DND-41 (cell line): ENCODE measurements around the gene STK32C.

ENCODE experiments used
- ATAC-seq: fragments of 200-7000 bp; cut with Tn5 transposase; 3 replicates; pipeline ENCODE4 v1.9.1; 2021; ENCODE audit warnings: low read depth; ENCODE audit not compliant: insufficient read depth
- DNase-seq: peaks from one replicate; pipeline ENCODE4 v3.0.0-alpha.2; 2020
- H2AFZ ChIP-seq: 2 replicates; pipeline ENCODE4 v1.6.0; 2012; ENCODE audit warnings: low read depth, low read length
- H3K27ac ChIP-seq: 2 replicates; pipeline ENCODE4 v1.5.1; 2012; ENCODE audit warnings: low read length, inconsistent platforms
- H3K27me3 ChIP-seq: fragments of 200-600 bp; sonication (generic); 2 replicates; pipeline ENCODE4 v1.6.0; 2012; ENCODE audit warnings: low read length, mild to moderate bottlenecking, inconsistent platforms; ENCODE audit not compliant: insufficient read depth, poor library complexity
- H3K36me3 ChIP-seq: 2 replicates; pipeline ENCODE4 v1.5.1; 2012; ENCODE audit warnings: low read length, inconsistent platforms; ENCODE audit not compliant: insufficient read depth
- H3K4me1 ChIP-seq: 2 replicates; pipeline ENCODE4 v1.5.1; 2012; ENCODE audit warnings: mild to moderate bottlenecking, low read length; ENCODE audit not compliant: insufficient read depth
- H3K4me2 ChIP-seq: 2 replicates; pipeline ENCODE4 v1.6.0; 2012; ENCODE audit warnings: mild to moderate bottlenecking, moderate library complexity, low read length, inconsistent platforms; ENCODE audit not compliant: insufficient read depth
- H3K4me3 ChIP-seq, 2 experiments: fragments of 200-600 bp in 1 of 2; shearing (Covaris generic) in 1 of 2; 2 replicates each; pipeline ENCODE4 v1.5.1; 2012 to 2016; ENCODE audit warnings: inconsistent platforms in 2 of 2, low read length in 2 of 2, mild to moderate bottlenecking in 2 of 2, low read depth in 1 of 2, moderate library complexity in 1 of 2
- H3K79me2 ChIP-seq: 2 replicates; pipeline ENCODE4 v1.6.0; 2012; ENCODE audit warnings: low read length, inconsistent platforms; ENCODE audit not compliant: insufficient read depth
- H3K9ac ChIP-seq: 2 replicates; pipeline ENCODE4 v1.6.0; 2012; ENCODE audit warnings: low read depth, mild to moderate bottlenecking, inconsistent platforms, low read length, moderate library complexity
- H3K9me3 ChIP-seq: 2 replicates; pipeline ENCODE4 v1.5.1; 2012; ENCODE audit warnings: low read length, moderate library complexity, mild to moderate bottlenecking, inconsistent platforms; ENCODE audit not compliant: insufficient read depth, severe bottlenecking
- H4K20me1 ChIP-seq: 2 replicates; pipeline ENCODE4 v1.6.0; 2012; ENCODE audit warnings: low read length; ENCODE audit not compliant: insufficient read depth
- EZH2 ChIP-seq: IDR thresholded peaks from 3 replicates; pipeline ENCODE4 v1.6.1; 2012; ENCODE audit warnings: borderline replicate concordance, low read depth, mild to moderate bottlenecking, moderate library complexity, low read length, inconsistent platforms; ENCODE audit not compliant: severe bottlenecking
- TF ChIP-seq, protein P1 (sequence below): IDR thresholded peaks from 2 replicates; pipeline ENCODE4 v1.5.1; 2012; ENCODE audit warnings: borderline replicate concordance, low read length, moderate library complexity, mild to moderate bottlenecking; ENCODE audit not compliant: poor library complexity, severe bottlenecking; ENCODE audit errors: extremely low read depth

Gene STK32C

DNA sequence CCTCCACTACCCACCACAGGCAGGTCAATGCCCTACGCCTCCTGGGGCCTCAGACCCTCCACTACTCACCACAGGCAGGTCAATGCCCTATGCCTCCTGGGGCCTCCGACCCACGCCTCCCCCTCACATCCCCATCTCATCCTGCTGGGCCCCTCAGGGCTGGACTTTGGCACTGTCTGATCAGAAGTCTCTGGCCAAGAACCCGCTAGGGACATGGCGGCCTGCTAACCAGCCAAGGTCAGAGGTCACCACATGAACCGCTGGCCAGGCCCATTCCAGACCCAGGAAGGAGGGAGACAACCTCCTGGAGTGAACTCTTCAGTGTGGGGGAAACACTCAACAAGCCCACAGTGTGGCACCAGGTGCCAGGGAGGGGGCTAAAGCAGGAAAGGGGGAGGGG lies 55.8 kb downstream of the STK32C start:
- Histone ChIP-seq H3K4me1 (no peaks in the 10 kb centered on the region), H3K27me3 (no peaks in the 10 kb centered on the region), H3K4me3 (no peak overlapping the region), H3K79me2 (no peaks in the 10 kb centered on the region), H2AFZ (no peak overlapping the region), H3K27ac (no peak overlapping the region), H4K20me1 (no peaks in the 10 kb centered on the region; the same call in 1 of the 2 replicates), H3K9ac (no peak overlapping the region), H3K36me3 (no peaks in the 10 kb centered on the region), H3K9me3 (no peaks in the 10 kb centered on the region), H3K4me2 (no peak overlapping the region)
- DNase-seq = no peak
- ATAC-seq = no peak
- TF ChIP-seq, protein P1, sequence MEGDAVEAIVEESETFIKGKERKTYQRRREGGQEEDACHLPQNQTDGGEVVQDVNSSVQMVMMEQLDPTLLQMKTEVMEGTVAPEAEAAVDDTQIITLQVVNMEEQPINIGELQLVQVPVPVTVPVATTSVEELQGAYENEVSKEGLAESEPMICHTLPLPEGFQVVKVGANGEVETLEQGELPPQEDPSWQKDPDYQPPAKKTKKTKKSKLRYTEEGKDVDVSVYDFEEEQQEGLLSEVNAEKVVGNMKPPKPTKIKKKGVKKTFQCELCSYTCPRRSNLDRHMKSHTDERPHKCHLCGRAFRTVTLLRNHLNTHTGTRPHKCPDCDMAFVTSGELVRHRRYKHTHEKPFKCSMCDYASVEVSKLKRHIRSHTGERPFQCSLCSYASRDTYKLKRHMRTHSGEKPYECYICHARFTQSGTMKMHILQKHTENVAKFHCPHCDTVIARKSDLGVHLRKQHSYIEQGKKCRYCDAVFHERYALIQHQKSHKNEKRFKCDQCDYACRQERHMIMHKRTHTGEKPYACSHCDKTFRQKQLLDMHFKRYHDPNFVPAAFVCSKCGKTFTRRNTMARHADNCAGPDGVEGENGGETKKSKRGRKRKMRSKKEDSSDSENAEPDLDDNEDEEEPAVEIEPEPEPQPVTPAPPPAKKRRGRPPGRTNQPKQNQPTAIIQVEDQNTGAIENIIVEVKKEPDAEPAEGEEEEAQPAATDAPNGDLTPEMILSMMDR = no peak
- TF ChIP-seq EZH2 = no peak

DNA sequence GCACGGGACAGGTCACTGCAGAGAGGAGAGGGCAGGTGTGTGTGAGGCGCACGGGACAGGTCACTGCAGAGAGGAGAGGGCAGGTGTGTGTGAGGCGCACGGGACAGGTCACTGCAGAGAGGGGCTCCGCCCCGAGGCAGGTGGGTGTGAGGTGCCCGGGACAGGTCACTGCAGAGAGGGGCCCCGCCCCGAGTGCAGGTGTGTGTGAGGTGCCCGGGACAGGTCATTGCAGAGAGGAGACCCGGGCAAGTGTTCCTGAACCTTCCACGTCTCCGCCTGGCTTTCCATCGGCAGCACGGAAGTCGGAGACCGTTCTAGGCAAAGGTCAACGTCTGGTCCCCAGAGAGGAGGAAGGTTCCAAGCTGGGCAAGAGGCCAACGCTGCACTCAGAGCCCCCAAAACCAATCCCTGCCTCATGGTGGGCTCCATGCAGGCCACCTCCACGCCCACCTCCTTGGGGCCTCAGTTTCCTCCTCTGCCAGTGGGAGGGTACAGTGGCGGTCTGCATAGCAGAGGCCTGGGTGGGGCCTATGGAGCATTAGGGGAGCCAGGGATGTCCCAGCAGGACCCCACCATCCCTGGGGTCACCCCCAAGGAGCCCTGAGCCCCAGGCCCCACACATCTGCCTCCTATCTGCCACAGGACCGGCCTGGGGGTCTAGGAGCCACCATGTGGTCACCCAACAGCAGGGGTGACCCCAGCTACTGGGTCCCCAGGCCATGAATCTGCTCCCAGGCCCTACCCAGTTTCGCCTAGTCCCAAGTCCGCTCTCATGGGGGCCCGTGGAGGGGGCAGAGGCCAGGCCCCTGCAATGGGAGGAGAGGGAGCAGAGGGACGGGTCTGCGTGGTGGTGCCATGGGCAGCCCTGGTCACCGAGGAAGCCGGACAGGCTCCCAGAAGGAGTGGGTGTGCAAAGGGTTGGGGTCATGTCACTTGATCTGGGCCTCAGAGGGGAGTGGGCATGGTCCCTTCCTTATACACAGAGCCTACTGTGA lies 57.0 kb downstream of the STK32C start:
- H3K79me2 ChIP-seq = no peaks in the 10 kb centered on the region
- no peak overlapping the region for H3K27ac ChIP-seq
- no peaks in the 10 kb centered on the region for H3K9me3 ChIP-seq
- H3K4me3 ChIP-seq = no peak overlapping the region
- no peaks in the 10 kb centered on the region for H3K27me3 ChIP-seq
- no peaks in the 10 kb centered on the region for H3K4me1 ChIP-seq
- no peak overlapping the region for H3K4me2 ChIP-seq
- ATAC-seq (no peak), DNase-seq (no peak)
- no peaks in the 10 kb centered on the region for H3K36me3 ChIP-seq
- TF ChIP-seq EZH2 = no peak
- TF ChIP-seq, protein P1 = no peak
- H3K9ac ChIP-seq = no peak overlapping the region
- no peak overlapping the region for H2AFZ ChIP-seq
- H4K20me1 ChIP-seq = no peaks in the 10 kb centered on the region; the same call in 1 of the 2 replicates

DNA sequence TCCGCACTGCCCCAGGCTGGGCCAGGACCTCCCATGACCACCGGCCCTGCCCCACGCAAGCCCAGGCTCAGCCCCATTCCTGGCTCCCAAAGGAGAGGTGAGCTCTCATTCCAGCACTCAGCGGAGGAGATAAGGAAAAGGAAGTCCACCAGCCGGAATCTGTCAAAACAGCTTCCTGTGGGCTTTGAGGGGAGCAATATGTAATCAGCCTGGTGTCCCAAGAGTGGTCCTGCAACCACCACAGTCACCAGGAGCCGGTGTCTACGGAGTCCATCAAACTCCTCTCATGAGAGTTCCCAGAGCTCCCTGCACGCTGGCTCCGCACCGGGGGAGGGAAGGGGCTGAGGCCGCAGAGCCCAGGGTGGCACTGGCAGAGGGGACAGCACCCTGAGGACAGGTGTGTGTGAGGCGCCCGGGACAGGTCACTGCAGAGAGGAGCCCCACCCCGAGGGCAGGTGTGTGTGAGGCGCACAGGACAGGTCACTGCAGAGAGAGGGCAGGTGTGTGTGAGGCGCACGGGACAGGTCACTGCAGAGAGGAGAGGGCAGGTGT lies 57.9 kb downstream of the STK32C start:
- Histone ChIP-seq H3K27ac (no peak overlapping the region), H3K4me2 (no peak overlapping the region)
- no peak for ATAC-seq

More for the DNA sequence above, 57.9 kb downstream of the STK32C start:
- no peak for TF ChIP-seq EZH2
- TF ChIP-seq, protein P1 = no peak
- no peak overlapping the region for H2AFZ ChIP-seq
- H3K36me3 ChIP-seq = no peaks in the 10 kb centered on the region
- H4K20me1 ChIP-seq = no peaks in the 10 kb centered on the region; the same call in 1 of the 2 replicates
- no peak overlapping the region for H3K4me3 ChIP-seq
- H3K9ac ChIP-seq = no peak overlapping the region
- no peaks in the 10 kb centered on the region for H3K27me3 ChIP-seq
- no peak for DNase-seq
- no peaks in the 10 kb centered on the region for H3K9me3 ChIP-seq
- H3K4me1 ChIP-seq = no peaks in the 10 kb centered on the region
- H3K79me2 ChIP-seq = no peaks in the 10 kb centered on the region
